H9 (cell line): ENCODE measurements around the gene WFIKKN1. TPM values are rescaled to one million over a fixed set of nuclear protein-coding genes. Genes with fewer than 3 reads are reported as not detected.

Source experiments
- DNase-seq: peaks from one replicate; pipeline ENCODE4 v3.0.0-alpha.2; 2017
- H2AFZ ChIP-seq: one replicate; pipeline ENCODE4 v1.6.1; 2013; ENCODE audit warnings: mild to moderate bottlenecking, low read length, control low read depth, moderate library complexity
- H2AK5ac ChIP-seq: 2 replicates; pipeline ENCODE4 v1.6.1; 2013; ENCODE audit warnings: low read length, control low read depth, mixed read lengths; ENCODE audit not compliant: insufficient read length
- H2BK120ac ChIP-seq: one replicate; pipeline ENCODE4 v1.6.1; 2013; ENCODE audit warnings: low read depth, mild to moderate bottlenecking, low read length, control low read depth, inconsistent platforms; ENCODE audit not compliant: poor library complexity, severe bottlenecking
- H2BK12ac ChIP-seq: 2 replicates; pipeline ENCODE4 v1.6.1; 2013; ENCODE audit warnings: low read length, control low read depth, mixed read lengths, low read depth; ENCODE audit not compliant: insufficient read length
- H2BK15ac ChIP-seq: 2 replicates; pipeline ENCODE4 v1.6.1; 2013; ENCODE audit warnings: low read depth, low read length, control low read depth
- H2BK20ac ChIP-seq: one replicate; pipeline ENCODE4 v1.6.1; 2013; ENCODE audit warnings: low read depth, mild to moderate bottlenecking, low read length, control low read depth, inconsistent platforms; ENCODE audit not compliant: poor library complexity, severe bottlenecking
- H2BK5ac ChIP-seq: 2 replicates; pipeline ENCODE4 v1.6.1; 2013; ENCODE audit warnings: low read length, control low read depth, mixed read lengths; ENCODE audit not compliant: insufficient read length
- H3K14ac ChIP-seq: 2 replicates; pipeline ENCODE4 v1.6.1; 2013; ENCODE audit warnings: low read length, control low read depth; ENCODE audit not compliant: insufficient read depth
- H3K18ac ChIP-seq: 2 replicates; pipeline ENCODE4 v1.6.1; 2013; ENCODE audit warnings: low read depth, mild to moderate bottlenecking, mixed read lengths, low read length, control low read depth; ENCODE audit not compliant: insufficient read length
- H3K23ac ChIP-seq: 2 replicates; pipeline ENCODE4 v1.6.1; 2013; ENCODE audit warnings: low read length, control low read depth, mixed read lengths, low read depth; ENCODE audit not compliant: insufficient read length
- H3K23me2 ChIP-seq: 2 replicates; pipeline ENCODE4 v1.6.1; 2013; ENCODE audit warnings: low read depth, mild to moderate bottlenecking, mixed read lengths, low read length, control low read depth; ENCODE audit not compliant: insufficient read length, poor library complexity, severe bottlenecking
- H3K27ac ChIP-seq: 2 replicates; pipeline ENCODE4 v1.5.1; 2013; ENCODE audit warnings: low read length, control low read depth, mixed read lengths, low read depth; ENCODE audit not compliant: insufficient read length
- H3K27me3 ChIP-seq: 2 replicates; pipeline ENCODE4 v1.6.1; 2013; ENCODE audit warnings: low read length, control low read depth, inconsistent platforms; ENCODE audit not compliant: insufficient read depth
- H3K4ac ChIP-seq: 2 replicates; pipeline ENCODE4 v1.6.1; 2013; ENCODE audit warnings: low read depth, mild to moderate bottlenecking, control low read depth, inconsistent platforms, low read length, moderate library complexity
- H3K4me1 ChIP-seq: 2 replicates; pipeline ENCODE4 v1.6.1; 2013; ENCODE audit warnings: low read length, control low read depth, inconsistent platforms; ENCODE audit not compliant: insufficient read depth
- H3K4me2 ChIP-seq: 2 replicates; pipeline ENCODE4 v1.6.1; 2013; ENCODE audit warnings: low read length, control low read depth, mixed read lengths; ENCODE audit not compliant: insufficient read length, insufficient read depth
- H3K56ac ChIP-seq: 2 replicates; pipeline ENCODE4 v1.6.1; 2013; ENCODE audit warnings: low read depth, mild to moderate bottlenecking, mixed read lengths, low read length, control low read depth; ENCODE audit not compliant: insufficient read length
- H3K79me1 ChIP-seq: 2 replicates; pipeline ENCODE4 v1.6.1; 2013; ENCODE audit warnings: low read depth, mild to moderate bottlenecking, moderate library complexity, low read length, control low read depth, inconsistent platforms; ENCODE audit not compliant: insufficient read depth, poor library complexity, severe bottlenecking
- H3K79me2 ChIP-seq: 2 replicates; pipeline ENCODE4 v1.6.1; 2013; ENCODE audit warnings: low read length, control low read depth, inconsistent platforms; ENCODE audit not compliant: insufficient read depth
- H3K9ac ChIP-seq: 2 replicates; pipeline ENCODE4 v1.6.1; 2013; ENCODE audit warnings: low read length, control low read depth, mixed read lengths; ENCODE audit not compliant: insufficient read length; ENCODE audit errors: extremely low read depth
- H3K9me3 ChIP-seq: one replicate; pipeline ENCODE4 v1.6.1; 2013; ENCODE audit warnings: low read depth, low read length, inconsistent platforms; ENCODE audit not compliant: control insufficient read depth
- H3T11ph ChIP-seq: one replicate; pipeline ENCODE4 v1.6.1; 2013; ENCODE audit warnings: mild to moderate bottlenecking, low read length, control low read depth, inconsistent platforms
- H4K20me1 ChIP-seq: one replicate; pipeline ENCODE4 v1.6.1; 2013; ENCODE audit not compliant: control insufficient read depth, insufficient read length, insufficient read depth
- H4K5ac ChIP-seq: 2 replicates; pipeline ENCODE4 v1.6.1; 2013; ENCODE audit warnings: low read depth, mild to moderate bottlenecking, mixed read lengths, low read length, control low read depth; ENCODE audit not compliant: insufficient read length
- H4K8ac ChIP-seq: replicated peaks from 2 replicates; pipeline ENCODE4 v1.6.1; 2013; ENCODE audit warnings: low read length, control low read depth, mixed read lengths, low read depth; ENCODE audit not compliant: insufficient read length
- H4K91ac ChIP-seq: 2 replicates; pipeline ENCODE4 v1.6.1; 2013; ENCODE audit warnings: low read depth, mild to moderate bottlenecking, moderate library complexity, mixed read lengths, low read length, control low read depth; ENCODE audit not compliant: insufficient read length
- H3K27ac Mint-ChIP-seq, 3 experiments: 2 replicates in 2 of 3; 3 replicates in 1 of 3; pipeline ENCODE4 v1.8.0; 2020 to 2021; ENCODE audit warnings: mixed read lengths in 3 of 3, mild to moderate bottlenecking in 1 of 3, moderate library complexity in 1 of 3
- H3K27me3 Mint-ChIP-seq: 2 replicates; pipeline ENCODE4 v1.8.0; 2021; ENCODE audit warnings: low read depth, mild to moderate bottlenecking, moderate library complexity, mixed read lengths
- H3K36me3 Mint-ChIP-seq, 3 experiments: 2 replicates in 2 of 3; 3 replicates in 1 of 3; pipeline ENCODE4 v1.8.0; 2020 to 2021; ENCODE audit warnings: low read depth in 3 of 3, mixed read lengths in 3 of 3; ENCODE audit not compliant: insufficient read depth in 1 of 3
- H3K4me1 Mint-ChIP-seq, 2 experiments: 2 replicates each; pipeline ENCODE4 v1.8.0; 2020; ENCODE audit warnings: mixed read lengths in 2 of 2
- H3K4me3 Mint-ChIP-seq, 2 experiments: 2 replicates in 1 of 2; 3 replicates in 1 of 2; pipeline ENCODE4 v1.8.0; 2020 to 2021; ENCODE audit warnings: mild to moderate bottlenecking in 2 of 2, mixed read lengths in 2 of 2, moderate library complexity in 1 of 2
- H3K9me3 Mint-ChIP-seq, 2 experiments: 2 replicates in 1 of 2; 3 replicates in 1 of 2; pipeline ENCODE4 v1.8.0; 2020; ENCODE audit warnings: mild to moderate bottlenecking in 2 of 2, mixed read lengths in 2 of 2, moderate library complexity in 1 of 2
- CTCF ChIP-seq: fragments of 200-600 bp; sonication (generic); conservative IDR thresholded peaks from 3 replicates; pipeline ENCODE4 v1.8.0; 2021; ENCODE audit warnings: antibody characterized with exemption, mild to moderate bottlenecking
- WGBS: extraction: QIAGEN DNeasy Blood & Tissue Kit; methylation state at CpG from one replicate; pipeline ENCODE4 v1.1.7; 2013; ENCODE audit warnings: missing lambda C conversion rate, low lambda C conversion rate, mixed read lengths; ENCODE audit not compliant: insufficient read length; ENCODE audit errors: extremely low coverage; 5-methylcytosine and 5-hydroxymethylcytosine counted together
- total RNA-seq: library from RNA; stranded (reverse); gene quantifications from 2 replicates; pipeline ENCODE4 v1.2.1, GENCODE V29; 2021

Gene WFIKKN1
- total RNA-seq, 1 experiment from 2014 or later = 8.3 TPM

- Histone ChIP-seq H3K4ac (no peak overlapping the region), H2AFZ (no peak overlapping the region), H3K18ac (peak overlapping the region; percentile 24), H3K9me3 (no peaks in the 10 kb centered on the region), H3K9ac (no peak overlapping the region), H2BK5ac (no peak overlapping the region), H2BK15ac (no peak overlapping the region), H3K27me3 (no peaks in the 10 kb centered on the region), H3K79me1 (peaks cover 2% of the 10 kb centered on the region), H2BK120ac (no peak overlapping the region), H4K20me1 (no peaks in the 10 kb centered on the region), H3K4me1 (no peaks in the 10 kb centered on the region), H3K4me2 (no peak overlapping the region), H2AK5ac (no peak overlapping the region), H4K91ac (no peak overlapping the region), H4K8ac (no peak overlapping the region), H2BK20ac (no peak overlapping the region), H2BK12ac (no peak overlapping the region), H3K23me2 (no peaks in the 10 kb centered on the region), H3K56ac (no peak overlapping the region), H3K79me2 (no peaks in the 10 kb centered on the region), H3K27ac (no peak overlapping the region), H4K5ac (no peak overlapping the region), H3K23ac (no peak overlapping the region), H3T11ph (no peak overlapping the region), H3K14ac (no peak overlapping the region)
- Mint-ChIP-seq H3K27me3 (no peaks in the 10 kb centered on the region), H3K27ac (peak overlapping the region in 2 of 3 experiments; percentile 69 to 89; a peak in 2 of 7 replicates), H3K9me3 (peaks cover 3% of the 10 kb centered on the region in 2 experiments; a peak in 1 of 5 replicates), H3K4me3 (peak overlapping the region in 1 of 2 experiments; percentile 53; a peak in 1 of 5 replicates), H3K4me1 (peaks cover 11 to 13% of the 10 kb centered on the region in 2 experiments), H3K36me3 (peaks cover 7 to 16% (median 11%) of the 10 kb centered on the region in 3 experiments; a peak in 6 of 7 replicates)
- peak; percentile 94 for TF ChIP-seq CTCF
- WGBS = no CpG with 5 or more reads among the region's 28 CpGs
- DNase-seq = peak; percentile 86
These were observed 20.0 kb upstream of the WFIKKN1 start for GRCh38 chr16:610513-611381.
